Uterus (tissue), 2 donors: ENCODE data around the gene PDE8A.

Source experiments
- POLR2A ChIP-seq, 2 donors: fragments of 450-650 bp; IDR thresholded peaks; one replicate each; pipeline ENCODE4 v1.6.1; 2016; ENCODE audit warnings: antibody characterized with exemption in 2 of 2, mild to moderate bottlenecking in 1 of 2, moderate library complexity in 1 of 2
- TF ChIP-seq, protein P1 (sequence below), 4 experiments: fragments of 200-600 bp in 2 of 4; fragments of 450-650 bp in 2 of 4; sonication (generic) in 2 of 4; IDR thresholded peaks; one replicate each; pipeline ENCODE4 v1.5.1; 2016 to 2019; ENCODE audit warnings: antibody characterized with exemption in 4 of 4, mild to moderate bottlenecking in 2 of 4, moderate library complexity in 1 of 4

GRCh38 chr15:84953726-84954125 is 27.9 kb upstream of the PDE8A start:
- TF ChIP-seq, protein P1, sequence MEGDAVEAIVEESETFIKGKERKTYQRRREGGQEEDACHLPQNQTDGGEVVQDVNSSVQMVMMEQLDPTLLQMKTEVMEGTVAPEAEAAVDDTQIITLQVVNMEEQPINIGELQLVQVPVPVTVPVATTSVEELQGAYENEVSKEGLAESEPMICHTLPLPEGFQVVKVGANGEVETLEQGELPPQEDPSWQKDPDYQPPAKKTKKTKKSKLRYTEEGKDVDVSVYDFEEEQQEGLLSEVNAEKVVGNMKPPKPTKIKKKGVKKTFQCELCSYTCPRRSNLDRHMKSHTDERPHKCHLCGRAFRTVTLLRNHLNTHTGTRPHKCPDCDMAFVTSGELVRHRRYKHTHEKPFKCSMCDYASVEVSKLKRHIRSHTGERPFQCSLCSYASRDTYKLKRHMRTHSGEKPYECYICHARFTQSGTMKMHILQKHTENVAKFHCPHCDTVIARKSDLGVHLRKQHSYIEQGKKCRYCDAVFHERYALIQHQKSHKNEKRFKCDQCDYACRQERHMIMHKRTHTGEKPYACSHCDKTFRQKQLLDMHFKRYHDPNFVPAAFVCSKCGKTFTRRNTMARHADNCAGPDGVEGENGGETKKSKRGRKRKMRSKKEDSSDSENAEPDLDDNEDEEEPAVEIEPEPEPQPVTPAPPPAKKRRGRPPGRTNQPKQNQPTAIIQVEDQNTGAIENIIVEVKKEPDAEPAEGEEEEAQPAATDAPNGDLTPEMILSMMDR (IDR thresholded peaks at IDR 0.05): no peak
- TF ChIP-seq POLR2A (IDR thresholded peaks at IDR 0.05): no peak
